Measurements from ENCODE around the gene ZSWIM4.
A peak's percentile ranks its signal among the peaks of the same experiment; 100 is the strongest.

- TF ChIP-seq CCAR2 (optimal IDR thresholded peaks at IDR 0.05; ENCODE audit: low read depth, low read length) (no peak), CTCF (CRISPR knock-in tag; IDR thresholded peaks at IDR 0.05) (peak; percentile 95), ZNF10 (CRISPR knock-in tag; IDR thresholded peaks at IDR 0.05; ENCODE audit: borderline replicate concordance, low read depth) (no peak), ZNF660 (CRISPR knock-in tag; IDR thresholded peaks at IDR 0.05; ENCODE audit: borderline replicate concordance, low read depth) (no peak), MNT (IDR thresholded peaks at IDR 0.05) (no peak), ATF3 (CRISPR knock-in tag; IDR thresholded peaks at IDR 0.05) (0 out of 2 replicates have a peak, but pooled peaks have one; percentile 52), ZSCAN21 (CRISPR knock-in tag; IDR thresholded peaks at IDR 0.05; ENCODE audit: borderline replicate concordance) (0 out of 2 replicates have a peak, but pooled peaks have one; percentile 22), RFX5 (IDR thresholded peaks at IDR 0.05; ENCODE audit: low read depth, low read length) (no peak), PRDM15 (CRISPR knock-in tag; IDR thresholded peaks at IDR 0.05) (no peak), SIN3A (IDR thresholded peaks at IDR 0.05; ENCODE audit: borderline replicate concordance, low read depth, low read length) (0 out of 2 replicates have a peak, but pooled peaks have one; percentile 36), POLR2A (IDR thresholded peaks at IDR 0.05; ENCODE audit: insufficient read depth in 1 of 2, low read depth in 2 of 2, low read length in 2 of 2) (no peak)
These were observed 66.7 kb downstream of the ZSWIM4 start for GRCh38 chr19:13861714-13862531.
